ENCODE data around the gene CLCNKB. TPM values are rescaled to one million over a fixed set of nuclear protein-coding genes. Genes with fewer than 3 reads are reported as not detected.

Gene CLCNKB
- total RNA-seq, 2 donors from 2014 or later: 3.9 to 4.6 TPM

- no peaks in the 10 kb centered on the region for H3K27me3 ChIP-seq
- H3K27ac ChIP-seq: no peak overlapping the region
- H3K36me3 ChIP-seq: no peaks in the 10 kb centered on the region
- no peak for TF ChIP-seq CTCF (IDR thresholded peaks at IDR 0.05)
- H3K4me3 ChIP-seq: no peak overlapping the region
- no peak for DNase-seq (ENCODE audit: low spot score)
- no peaks in the 10 kb centered on the region for H3K9me3 ChIP-seq
- H3K4me1 ChIP-seq: no peaks in the 10 kb centered on the region
Observed at GRCh38 chr1:16095447-16095846, 51.9 kb downstream of the CLCNKB start.

- Histone ChIP-seq H3K27ac (no peak overlapping the region), H3K4me1 (no peaks in the 10 kb centered on the region), H3K9me3 (no peaks in the 10 kb centered on the region), H3K36me3 (no peaks in the 10 kb centered on the region), H3K27me3 (no peaks in the 10 kb centered on the region), H3K4me3 (no peak overlapping the region)
- TF ChIP-seq CTCF (IDR thresholded peaks at IDR 0.05): no peak
- no peak for DNase-seq (ENCODE audit: low spot score)
Observed at GRCh38 chr1:16099412-16099811, 55.8 kb downstream of the CLCNKB start.

- no peak overlapping the region for H3K27ac ChIP-seq
- no peaks in the 10 kb centered on the region for H3K36me3 ChIP-seq
- H3K27me3 ChIP-seq: no peaks in the 10 kb centered on the region
- H3K4me3 ChIP-seq: no peak overlapping the region
- H3K4me1 ChIP-seq: no peaks in the 10 kb centered on the region
- no peak for TF ChIP-seq CTCF (IDR thresholded peaks at IDR 0.05)
- no peak for DNase-seq (ENCODE audit: low spot score)
- no peaks in the 10 kb centered on the region for H3K9me3 ChIP-seq
Observed at GRCh38 chr1:16101623-16102022, 58.0 kb downstream of the CLCNKB start.

Other genes starting within 250 kb of the CLCNKB start
- 1 to 10 TPM; 1.6 to 5.5 TPM for gene UQCRHL, start 236.1 kb upstream of the CLCNKB start, total RNA-seq
- gene SPEN, start 196.1 kb upstream of the CLCNKB start, total RNA-seq: 10 to 100 TPM; 25.0 to 32.9 TPM
- gene ZBTB17, start 67.7 kb upstream of the CLCNKB start, total RNA-seq: 10 to 100 TPM; 14.8 to 27.5 TPM
- under 1 TPM in 1 of 2 donors, not detected in 1; 0.31 TPM for gene SRARP, start 39.5 kb upstream of the CLCNKB start, total RNA-seq
- 1,000 to 10,000 TPM; 1,082 to 1,229 TPM for gene HSPB7, start 25.7 kb upstream of the CLCNKB start, total RNA-seq
- gene CLCNKA, start 21.7 kb upstream of the CLCNKB start, total RNA-seq: under 1 TPM in 1 of 2 donors, not detected in 1; 0.20 TPM
- 1 to 10 TPM; 5.2 to 8.7 TPM for gene FAM131C, start 29.9 kb downstream of the CLCNKB start, total RNA-seq
- gene EPHA2, start 112.3 kb downstream of the CLCNKB start, total RNA-seq: 10 to 100 TPM; 17.5 to 43.5 TPM
- gene ARHGEF19, start 168.9 kb downstream of the CLCNKB start, total RNA-seq: 1 to 10 TPM; 1.5 to 4.8 TPM
- gene CPLANE2, start 193.4 kb downstream of the CLCNKB start, total RNA-seq: 1 to 10 TPM; 4.4 to 5.0 TPM